ENCODE results near the gene NKD2. TPM values are rescaled to one million over a fixed set of nuclear protein-coding genes. Genes with fewer than 3 reads are reported as not detected.

NKD2 gene
- total and polyA plus RNA-seq, 2 of the 4 experiments (the other 2 are of a cell fraction) = not detected

GRCh38 chr5:963310-963672 is 45.3 kb upstream of the NKD2 start:
- no peak for ATAC-seq (ENCODE audit: low read depth)
- Histone ChIP-seq H2BK15ac (ENCODE audit: low read depth, low read length) (peak overlapping the region; percentile 2; the same call in 1 of the 3 replicates), H2BK20ac (ENCODE audit: low read depth, low read length) (peak overlapping the region; percentile 68), H3K4me1 (ENCODE audit: control insufficient read depth, insufficient read depth, low read length) (peaks cover 27% of the 10 kb centered on the region; the same call in 1 of the 2 replicates), H4K8ac (ENCODE audit: low read depth in 2 of 2, low read length in 2 of 2) (peak overlapping the region in 1 of 2 experiments; percentile 47; a peak in 1 of 4 replicates), H2AK9ac (replicated peaks; ENCODE audit: low read depth, low read length, poor library complexity) (no peak overlapping the region), H3K9ac (ENCODE audit: low read depth, low read length) (no peak overlapping the region; the same call in 1 of the 2 replicates), H4K5ac (ENCODE audit: low read depth, low read length) (peak overlapping the region; percentile 47; the same call in 1 of the 2 replicates), H3K27me3 (ENCODE audit: control insufficient read depth, insufficient read depth, low read length) (peaks cover 58% of the 10 kb centered on the region), H3K4ac (ENCODE audit: low read depth, low read length) (peak overlapping the region; percentile 33), H3K4me3 (ENCODE audit: insufficient read depth, low read depth, low read length) (no peak overlapping the region), H2AFZ (replicated peaks; ENCODE audit: low read length, poor library complexity) (peak overlapping the region; percentile 74), H3K18ac (ENCODE audit: low read depth, low read length) (peak overlapping the region; percentile 71; the same call in 1 of the 2 replicates), H4K91ac (ENCODE audit: insufficient read depth, low read depth, low read length) (peak overlapping the region; percentile 78), H2BK120ac (ENCODE audit: low read depth, low read length) (peak overlapping the region; percentile 83), H3K36me3 (ENCODE audit: control insufficient read depth, insufficient read depth, low read length) (no peaks in the 10 kb centered on the region), H2AK5ac (ENCODE audit: low read depth, low read length) (peak overlapping the region; percentile 54; the same call in 1 of the 2 replicates), H3K23ac (ENCODE audit: low read depth, low read length) (peak overlapping the region; percentile 78), H3K9me3 (ENCODE audit: control insufficient read depth, insufficient read depth, low read length) (peaks cover 3% of the 10 kb centered on the region; the same call in 1 of the 2 replicates), H2BK5ac (ENCODE audit: low read depth, low read length, poor library complexity, severe bottlenecking) (no peak overlapping the region), H3K9me1 (ENCODE audit: insufficient read depth, low read length) (peaks cover 5% of the 10 kb centered on the region; the same call in 1 of the 2 replicates), H3K27ac (ENCODE audit: insufficient read depth, low read length) (peak overlapping the region; percentile 57; the same call in 1 of the 2 replicates), H3K56ac (ENCODE audit: extremely low read depth, insufficient read depth, low read length) (no peak overlapping the region), H4K20me1 (ENCODE audit: insufficient read depth, low read length) (0 out of 2 replicates have a peak, but pooled peaks cover 9% of the 10 kb centered on the region), H3K14ac (replicated peaks; ENCODE audit: low read depth, low read length) (peak overlapping the region; percentile 63), H3K79me1 (ENCODE audit: low read depth in 1 of 2, low read length in 2 of 2) (no peaks in the 10 kb centered on the region), H3K4me2 (ENCODE audit: low read depth, low read length) (no peak overlapping the region; the same call in 1 of the 2 replicates)
- intact Hi-C loops (cut with micrococcal nuclease) = no loop called here
- POLR2A ChIA-PET (ENCODE audit: unreplicated experiment) = no interaction called here
- dilution Hi-C loops (cut with HindIII; ENCODE audit: low sequenced_read_pairs, unreplicated experiment) = no loop called here
- no peak for TF ChIP-seq POLR2A (IDR thresholded peaks at IDR 0.05; ENCODE audit: low read depth, low read length)
- TF ChIP-seq NFE2L2 (IDR thresholded peaks at IDR 0.05; ENCODE audit: low read depth, low read length) = no peak
- no peak for TF ChIP-seq MAFK (IDR thresholded peaks at IDR 0.05; ENCODE audit: low read depth, low read length)
- no peak for TF ChIP-seq CEBPB (IDR thresholded peaks at IDR 0.05; ENCODE audit: low read depth, low read length)
- TF ChIP-seq RAD21 (IDR thresholded peaks at IDR 0.05; ENCODE audit: low read length) = no peak
- in situ Hi-C loops (cut with MboI; ENCODE audit: low sequenced_read_pairs) = loop anchor here (25.0 kb wide), 1 partner anchor 824 kb away; the partner anchor contains the start of gene MRPL36
- BruUV-seq (replicated peaks) = no TSS peak
- CTCF ChIA-PET = no interaction called here
- no peak for DNase-seq
- no CpG with 5 or more reads among the region's 10 CpGs for WGBS, 2 experiments (ENCODE audit: extremely low coverage in 2 of 2, insufficient read length in 1 of 2)

All from IMR-90 (cell line).